SU-DHL-6 (cell line): ENCODE results near the gene IQCH.
"Not testable (repeated sequence)": the region's sequence is repeated elsewhere in the genome, so short reads cannot be mapped to it uniquely, and the experiment has no call there.

Experiments
- H2AFZ ChIP-seq: fragments of 200-600 bp; sonication (generic); 2 replicates; pipeline ENCODE4 v1.6.1; 2014; ENCODE audit warnings: low read depth, mild to moderate bottlenecking, moderate library complexity, mixed read lengths, antibody characterized with exemption, low read length; ENCODE audit not compliant: severe bottlenecking
- H3F3A ChIP-seq: fragments of 200-600 bp; shearing (Covaris generic); 2 replicates; pipeline ENCODE4 v1.6.0; 2016; ENCODE audit warnings: antibody characterized with exemption, mild to moderate bottlenecking; ENCODE audit not compliant: insufficient read depth
- H3K27ac ChIP-seq: fragments of 200-600 bp; sonication (generic); 2 replicates; pipeline ENCODE4 v1.5.1; 2016; ENCODE audit warnings: low read depth, mild to moderate bottlenecking, low read length, moderate library complexity, mixed read lengths
- H3K27me3 ChIP-seq: fragments of 200-600 bp; sonication (generic), shearing (Covaris generic); 2 replicates; pipeline ENCODE4 v1.6.0; 2014; ENCODE audit warnings: mild to moderate bottlenecking, low read length
- H3K36me3 ChIP-seq: fragments of 200-600 bp; sonication (generic); 2 replicates; pipeline ENCODE4 v1.6.1; 2014; ENCODE audit warnings: mild to moderate bottlenecking, low read length, mixed read lengths
- H3K4me2 ChIP-seq: fragments of 300-600, 200-600 bp; shearing (Covaris generic), sonication (generic); 2 replicates; pipeline ENCODE4 v1.6.0; 2014; ENCODE audit warnings: low read length, low read depth, mild to moderate bottlenecking; ENCODE audit not compliant: poor library complexity, severe bottlenecking
- H3K4me3 ChIP-seq: fragments of 200-600 bp; sonication (generic); 2 replicates; pipeline ENCODE4 v1.5.1; 2014; ENCODE audit warnings: antibody characterized with exemption, low read length, mild to moderate bottlenecking, mixed read lengths; ENCODE audit not compliant: insufficient read depth, poor library complexity, severe bottlenecking
- H3K79me2 ChIP-seq: fragments of 200-600 bp; sonication (generic); 2 replicates; pipeline ENCODE4 v1.6.1; 2014; ENCODE audit warnings: mild to moderate bottlenecking, low read length, moderate library complexity; ENCODE audit not compliant: insufficient read depth
- H3K9ac ChIP-seq: fragments of 200-600 bp; sonication (generic); 2 replicates; pipeline ENCODE4 v1.7.0; 2014; ENCODE audit warnings: mild to moderate bottlenecking, low read length
- H3K9me2 ChIP-seq: fragments of 200-600 bp; sonication (generic); replicated peaks from 2 replicates; pipeline ENCODE4 v1.6.1; 2014; ENCODE audit warnings: low read length; ENCODE audit not compliant: insufficient read depth
- H3K9me3 ChIP-seq: fragments of 200-600 bp; sonication (generic); 2 replicates; pipeline ENCODE4 v1.6.1; 2014; ENCODE audit warnings: low read length, mixed read lengths; ENCODE audit not compliant: insufficient read depth
- H4K20me1 ChIP-seq: fragments of 200-600 bp; sonication (generic); 2 replicates; pipeline ENCODE4 v1.6.1; 2014; ENCODE audit warnings: low read depth, mild to moderate bottlenecking, antibody characterized with exemption, low read length, moderate library complexity, mixed read lengths
- EZH2phosphoT487 ChIP-seq: fragments of 200-600 bp; sonication (generic), shearing (Covaris generic); conservative IDR thresholded peaks from 2 replicates; pipeline ENCODE4 v1.6.1; 2018; ENCODE audit warnings: mild to moderate bottlenecking, antibody characterized with exemption, low read length, moderate library complexity, mixed read lengths
- TF ChIP-seq, protein P1 (sequence below): fragments of 200-600 bp; sonication (generic); IDR thresholded peaks from one replicate; pipeline ENCODE4 v1.5.1; 2017; ENCODE audit warnings: antibody characterized with exemption, mild to moderate bottlenecking, low read length, moderate library complexity; ENCODE audit not compliant: insufficient read depth, poor library complexity, severe bottlenecking

IQCH gene

DNA sequence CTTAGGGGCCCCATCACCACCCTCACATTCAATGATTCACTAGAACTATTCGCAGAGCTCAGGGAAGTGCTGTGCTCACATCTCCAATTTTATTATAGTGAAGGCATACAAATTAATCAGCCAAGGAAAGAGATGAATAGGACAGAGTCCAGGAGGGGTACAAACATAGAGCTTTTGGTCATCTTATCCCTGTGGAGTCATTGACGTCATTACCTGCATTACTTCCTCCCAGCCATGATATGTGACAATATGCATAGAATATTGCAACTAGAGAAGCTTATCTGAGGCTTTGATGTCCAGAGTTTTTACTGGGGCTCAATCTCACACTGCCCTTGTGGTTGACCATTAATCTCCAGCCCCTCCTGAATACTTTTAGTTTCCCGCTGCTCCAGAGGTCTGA lies 1.5 kb downstream of the IQCH start:
- Histone ChIP-seq H3K4me2 (no peak overlapping the region), H3K9ac (no peak overlapping the region), H3K27ac (no peak overlapping the region), H3K4me3 (no peak overlapping the region), H3K9me3 (no peaks in the 10 kb centered on the region), H3K27me3 (no peaks in the 10 kb centered on the region), H2AFZ (no peak overlapping the region), H3K9me2 (no peaks in the 10 kb centered on the region), H4K20me1 (no peaks in the 10 kb centered on the region), H3K79me2 (peaks cover 31% of the 10 kb centered on the region), H3K36me3 (no peaks in the 10 kb centered on the region), H3F3A (peaks cover 15% of the 10 kb centered on the region; the same call in 1 of the 2 replicates)
- no peak for TF ChIP-seq EZH2phosphoT487
- TF ChIP-seq, protein P1, sequence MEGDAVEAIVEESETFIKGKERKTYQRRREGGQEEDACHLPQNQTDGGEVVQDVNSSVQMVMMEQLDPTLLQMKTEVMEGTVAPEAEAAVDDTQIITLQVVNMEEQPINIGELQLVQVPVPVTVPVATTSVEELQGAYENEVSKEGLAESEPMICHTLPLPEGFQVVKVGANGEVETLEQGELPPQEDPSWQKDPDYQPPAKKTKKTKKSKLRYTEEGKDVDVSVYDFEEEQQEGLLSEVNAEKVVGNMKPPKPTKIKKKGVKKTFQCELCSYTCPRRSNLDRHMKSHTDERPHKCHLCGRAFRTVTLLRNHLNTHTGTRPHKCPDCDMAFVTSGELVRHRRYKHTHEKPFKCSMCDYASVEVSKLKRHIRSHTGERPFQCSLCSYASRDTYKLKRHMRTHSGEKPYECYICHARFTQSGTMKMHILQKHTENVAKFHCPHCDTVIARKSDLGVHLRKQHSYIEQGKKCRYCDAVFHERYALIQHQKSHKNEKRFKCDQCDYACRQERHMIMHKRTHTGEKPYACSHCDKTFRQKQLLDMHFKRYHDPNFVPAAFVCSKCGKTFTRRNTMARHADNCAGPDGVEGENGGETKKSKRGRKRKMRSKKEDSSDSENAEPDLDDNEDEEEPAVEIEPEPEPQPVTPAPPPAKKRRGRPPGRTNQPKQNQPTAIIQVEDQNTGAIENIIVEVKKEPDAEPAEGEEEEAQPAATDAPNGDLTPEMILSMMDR, result no peak

DNA sequence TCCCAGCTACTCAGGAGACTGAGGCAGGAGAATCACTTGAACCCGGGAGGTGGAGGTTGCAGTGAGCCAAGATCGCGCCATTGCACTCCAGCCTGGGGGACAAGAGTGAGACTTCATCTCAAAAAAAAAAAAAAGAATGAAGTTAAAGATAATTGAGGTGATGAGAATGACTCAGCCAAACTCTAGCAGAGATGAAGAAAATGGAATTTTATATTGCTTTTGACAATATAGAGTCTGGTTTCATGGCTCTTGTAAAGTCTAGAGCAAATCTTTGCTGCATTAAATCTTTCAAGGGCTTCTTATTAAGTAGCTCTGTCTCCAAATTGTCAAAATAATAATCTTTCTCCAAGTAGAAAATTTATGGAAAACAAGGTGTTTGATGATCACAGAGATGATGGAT lies 3.8 kb downstream of the IQCH start:
- H3K4me3 ChIP-seq, H3K4me2 ChIP-seq, H3K79me2 ChIP-seq, H3F3A ChIP-seq, H3K9me2 ChIP-seq, H3K27me3 ChIP-seq, H3K9me3 ChIP-seq, H2AFZ ChIP-seq, H3K9ac ChIP-seq, H3K27ac ChIP-seq, H3K36me3 ChIP-seq, H4K20me1 ChIP-seq: not testable (repeated sequence)

GRCh38 chr15:67259379-67259778 lies 4.8 kb downstream of the IQCH start:
- peaks cover 9% of the 10 kb centered on the region; the same call in 1 of the 2 replicates for H3F3A ChIP-seq

DNA sequence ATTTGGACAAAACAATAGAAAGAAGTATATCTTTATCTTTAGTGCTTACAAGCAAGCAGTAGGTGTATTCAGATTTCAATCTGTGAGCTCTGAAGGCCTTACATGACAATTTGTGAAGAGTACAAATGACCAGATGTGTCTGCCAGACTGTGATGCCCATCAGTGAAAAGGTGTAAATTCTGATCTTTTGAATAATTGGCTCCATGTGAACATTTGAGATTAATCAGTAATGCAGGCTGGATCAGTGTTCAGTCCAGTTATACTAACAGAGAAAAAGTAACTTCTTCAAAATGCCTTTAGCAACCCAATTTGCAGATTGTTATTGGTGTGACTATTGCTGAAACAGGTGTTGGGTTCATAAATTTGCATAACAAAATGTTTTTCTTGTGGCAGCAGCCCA lies 5.2 kb downstream of the IQCH start:
- no peaks in the 10 kb centered on the region for H4K20me1 ChIP-seq
- peaks cover 9% of the 10 kb centered on the region; the same call in 1 of the 2 replicates for H3F3A ChIP-seq
- H3K9me2 ChIP-seq, result no peaks in the 10 kb centered on the region
- H3K9ac ChIP-seq, result no peak overlapping the region
- no peaks in the 10 kb centered on the region for H3K9me3 ChIP-seq
- no peaks in the 10 kb centered on the region for H3K79me2 ChIP-seq
- no peak overlapping the region for H3K4me2 ChIP-seq
- H3K27ac ChIP-seq, result no peak overlapping the region
- TF ChIP-seq, protein P1, result no peak
- no peak for TF ChIP-seq EZH2phosphoT487
- no peak overlapping the region for H3K4me3 ChIP-seq
- H2AFZ ChIP-seq, result no peak overlapping the region
- H3K36me3 ChIP-seq, result no peaks in the 10 kb centered on the region
- no peaks in the 10 kb centered on the region for H3K27me3 ChIP-seq

More at GRCh38 chr15:67259379-67259778, 4.8 kb downstream of the IQCH start:
- no peaks in the 10 kb centered on the region for H3K27me3 ChIP-seq
- no peak overlapping the region for H3K27ac ChIP-seq
- no peak overlapping the region for H3K4me3 ChIP-seq
- no peaks in the 10 kb centered on the region for H3K79me2 ChIP-seq
- H2AFZ ChIP-seq, result no peak overlapping the region
- TF ChIP-seq, protein P1, result no peak
- no peak for TF ChIP-seq EZH2phosphoT487
- H3K9ac ChIP-seq, result no peak overlapping the region
- no peaks in the 10 kb centered on the region for H3K9me3 ChIP-seq
- H3K9me2 ChIP-seq, result no peaks in the 10 kb centered on the region
- H3K36me3 ChIP-seq, result no peaks in the 10 kb centered on the region
- H4K20me1 ChIP-seq, result no peaks in the 10 kb centered on the region
- no peak overlapping the region for H3K4me2 ChIP-seq
